Naive thymus-derived CD4-positive, alpha-beta T cell (primary cell): ENCODE data around the gene ACP3. TPM values are rescaled to one million over a fixed set of nuclear protein-coding genes. Genes with fewer than 3 reads are reported as not detected.

ENCODE experiments used
- ATAC-seq: fragments of 150-1000 bp; cut with Tn5 transposase; 2 replicates; pipeline ENCODE4 v1.10.0; 2021; ENCODE audit warnings: mild to moderate bottlenecking, moderate library complexity
- CTCF ChIA-PET: fragments of 350-600 bp; sonication (Branson Sonifier 250); formaldehyde crosslinking; loops from one replicate; lab custom pipeline; 2021; ENCODE audit warnings: antibody characterized with exemption; lab: Charles Lee
- POLR2A ChIA-PET: fragments of 350-600 bp; sonication (Branson Sonifier 250); formaldehyde crosslinking; loops from one replicate; lab custom pipeline; 2021; ENCODE audit warnings: antibody characterized with exemption, inconsistent platforms; lab: Charles Lee
- DNase-seq, 9 donors: peaks; one replicate each; pipeline versions ENCODE4 v3.0.0 to v3.0.0-alpha.2; 2020 to 2022; ENCODE audit warnings: mixed read lengths in 1 of 9
- H3K27ac ChIP-seq: one replicate; pipeline ENCODE4 v1.7.0; 2013; ENCODE audit warnings: mild to moderate bottlenecking, low read depth, low read length, moderate library complexity
- H3K27me3 ChIP-seq, 2 donors: one replicate each; pipeline ENCODE4 v1.7.0; 2013; ENCODE audit warnings: low read length in 2 of 2, mild to moderate bottlenecking in 2 of 2, moderate library complexity in 2 of 2; ENCODE audit not compliant: control insufficient read depth in 2 of 2, insufficient read depth in 2 of 2
- H3K36me3 ChIP-seq, 3 experiments: 1 replicate in 2 of 3; 2 replicates in 1 of 3; pipeline ENCODE4 v1.7.0; 2013; ENCODE audit warnings: low read length in 3 of 3, mild to moderate bottlenecking in 3 of 3, moderate library complexity in 1 of 3; ENCODE audit not compliant: insufficient read depth in 3 of 3, control insufficient read depth in 2 of 3
- H3K4me1 ChIP-seq, 2 donors: one replicate each; pipeline ENCODE4 v1.7.0; 2013; ENCODE audit warnings: low read length in 2 of 2, mild to moderate bottlenecking in 2 of 2, moderate library complexity in 1 of 2; ENCODE audit not compliant: control insufficient read depth in 2 of 2, insufficient read depth in 2 of 2
- H3K4me3 ChIP-seq: 2 replicates; pipeline ENCODE4 v1.7.0; 2013; ENCODE audit warnings: mild to moderate bottlenecking, low read length
- H3K9me3 ChIP-seq, 3 experiments: 1 replicate in 2 of 3; 2 replicates in 1 of 3; pipeline ENCODE4 v1.7.0; 2013; ENCODE audit warnings: low read length in 3 of 3; ENCODE audit not compliant: control insufficient read depth in 2 of 3
- H3K27ac Mint-ChIP-seq, 9 donors: one replicate each; pipeline ENCODE4 v1.8.0; 2020 to 2022; ENCODE audit warnings: mixed read lengths in 9 of 9, mild to moderate bottlenecking in 8 of 9, moderate library complexity in 5 of 9, inconsistent platforms in 2 of 9
- H3K27me3 Mint-ChIP-seq, 5 donors: one replicate each; pipeline ENCODE4 v1.8.0; 2021 to 2022; ENCODE audit warnings: mixed read lengths in 5 of 5, mild to moderate bottlenecking in 1 of 5
- H3K36me3 Mint-ChIP-seq, 5 donors: one replicate each; pipeline ENCODE4 v1.8.0; 2020 to 2022; ENCODE audit warnings: mixed read lengths in 5 of 5, mild to moderate bottlenecking in 3 of 5, inconsistent platforms in 1 of 5
- H3K4me1 Mint-ChIP-seq, 7 donors: one replicate each; pipeline ENCODE4 v1.8.0; 2020 to 2022; ENCODE audit warnings: mixed read lengths in 7 of 7, mild to moderate bottlenecking in 3 of 7, inconsistent platforms in 1 of 7
- H3K4me3 Mint-ChIP-seq, 10 donors: one replicate each; pipeline ENCODE4 v1.8.0; 2020 to 2022; ENCODE audit warnings: mild to moderate bottlenecking in 10 of 10, mixed read lengths in 10 of 10, moderate library complexity in 6 of 10, inconsistent platforms in 2 of 10
- H3K9me3 Mint-ChIP-seq, 11 donors: one replicate each; pipeline ENCODE4 v1.8.0; 2020 to 2022; ENCODE audit warnings: mixed read lengths in 11 of 11, mild to moderate bottlenecking in 4 of 11, inconsistent platforms in 1 of 11, moderate library complexity in 1 of 11
- intact Hi-C, 2 donors: fragments of 100-400 bp; cut with micrococcal nuclease; formaldehyde crosslinking; loops; one replicate each; pipeline ENCODE4 v1.15.1; 2023
- polyA plus RNA-seq, 2 donors: library from polyadenylated mRNA; unstranded; fragments of 300-500 nt; fragmentation: Illumina TruSeq; gene quantifications; one replicate each; pipeline ENCODE4 v1.2.3, GENCODE V29; 2021
- total RNA-seq, 6 experiments: library from RNA in 5 of 6; stranded (reverse) in 5 of 6; gene quantifications; 1 replicate in 5 of 6; 2 replicates in 1 of 6; pipeline ENCODE4 v1.2.3 and lab custom pipeline; 2021 to 2026

Gene ACP3
- total and polyA plus RNA-seq, 7 experiments from 2014 or later: 0.32 to 19.0 (median 1.9) TPM; not detected in 4

- CTCF ChIA-PET: no interaction called here
- intact Hi-C loops: no loop called here
These were observed 88.5 kb downstream of the ACP3 start for GRCh38 chr3:132405609-132406299.

DNA sequence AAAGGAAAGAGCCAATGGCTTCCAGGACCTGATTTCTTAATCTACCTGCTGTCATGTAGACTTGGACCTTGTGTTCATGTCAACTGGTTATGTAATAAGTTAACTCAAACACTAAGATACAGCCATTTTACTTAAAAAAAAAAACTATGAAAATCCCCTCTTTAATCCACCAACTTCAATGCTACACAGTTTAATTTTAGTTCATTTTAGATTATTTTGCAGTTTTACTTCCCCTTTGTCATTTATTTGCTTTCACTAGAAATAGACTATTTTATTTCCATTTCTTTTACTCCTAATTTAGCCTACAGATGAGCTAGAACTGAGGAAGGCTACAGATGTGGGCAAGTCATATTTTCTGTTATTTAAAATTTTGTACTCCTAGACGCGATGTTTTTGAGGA lies 89.4 kb downstream of the ACP3 start:
- Histone ChIP-seq H3K27ac (no peak overlapping the region), H3K27me3 (no peaks in the 10 kb centered on the region), H3K4me1 (no peaks in the 10 kb centered on the region), H3K9me3 (no peaks in the 10 kb centered on the region), H3K4me3 (no peak overlapping the region), H3K36me3 (no peaks in the 10 kb centered on the region)
- Mint-ChIP-seq H3K36me3 (no peaks in the 10 kb centered on the region), H3K9me3 (no peaks in the 10 kb centered on the region), H3K4me1 (no peaks in the 10 kb centered on the region), H3K4me3 (no peak overlapping the region), H3K27me3 (peaks cover 0 to 64% (median 0%) of the 10 kb centered on the region in 5 donors), H3K27ac (no peak overlapping the region)
- ATAC-seq (no peak), DNase-seq (no peak)
- POLR2A ChIA-PET: interaction anchor here (0.6 to 1.4 kb wide), 2 partner anchors 14 to 18 kb away, joined by 3 to 4 read pairs; no protein-coding TSS in a partner anchor
- intact Hi-C loops: no loop called here
- CTCF ChIA-PET: interaction anchor here (0.7 kb wide), 1 partner anchor 57 kb away, joined by 9 read pairs; no protein-coding TSS in a partner anchor

More at GRCh38 chr3:132405609-132406299, 88.5 kb downstream of the ACP3 start:
- H3K4me1 Mint-ChIP-seq: no peaks in the 10 kb centered on the region
- no peak overlapping the region for H3K27ac Mint-ChIP-seq
- H3K9me3 Mint-ChIP-seq: no peaks in the 10 kb centered on the region
- peaks cover 0 to 62% (median 0%) of the 10 kb centered on the region in 5 donors for H3K27me3 Mint-ChIP-seq
- H3K4me1 ChIP-seq: no peaks in the 10 kb centered on the region
- H3K36me3 Mint-ChIP-seq: no peaks in the 10 kb centered on the region
- DNase-seq (no peak), ATAC-seq (no peak)
- no peaks in the 10 kb centered on the region for H3K27me3 ChIP-seq
- no peak overlapping the region for H3K4me3 ChIP-seq
- H3K9me3 ChIP-seq: no peaks in the 10 kb centered on the region
- no peak overlapping the region for H3K4me3 Mint-ChIP-seq
- no peak overlapping the region for H3K27ac ChIP-seq
- POLR2A ChIA-PET: no interaction called here
- H3K36me3 ChIP-seq: no peaks in the 10 kb centered on the region

DNA sequence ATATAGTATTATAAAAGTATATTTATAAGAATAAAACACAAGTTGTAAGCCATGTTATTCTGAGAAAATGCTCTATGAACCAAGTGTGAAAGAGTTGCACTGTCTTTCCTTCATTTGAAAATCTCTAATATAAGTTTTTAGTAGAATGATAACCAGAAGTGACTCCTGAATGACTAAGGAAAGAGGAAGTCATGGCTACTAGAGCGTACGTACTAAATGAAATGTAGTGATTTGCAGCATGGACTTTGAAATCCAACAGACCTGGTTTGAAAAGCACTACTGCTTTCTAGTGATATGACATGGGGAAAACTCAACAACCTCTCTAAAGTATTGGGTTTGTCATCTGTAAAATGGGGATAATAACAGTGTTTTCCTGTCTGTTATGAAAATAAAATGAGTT lies 89.8 kb downstream of the ACP3 start:
- ChIA-PET POLR2A (interaction anchor here (0.6 to 1.4 kb wide), 2 partner anchors 15 to 17 kb away, joined by 3 to 4 read pairs; no protein-coding TSS in a partner anchor), CTCF (interaction anchor here (0.7 kb wide), 1 partner anchor 58 kb away, joined by 9 read pairs; no protein-coding TSS in a partner anchor)
- DNase-seq: no peak

More for the DNA sequence above, 89.8 kb downstream of the ACP3 start:
- no peak for ATAC-seq
- no peak overlapping the region for H3K27ac Mint-ChIP-seq
- H3K4me3 Mint-ChIP-seq: no peak overlapping the region
- no peaks in the 10 kb centered on the region for H3K4me1 ChIP-seq
- H3K4me3 ChIP-seq: no peak overlapping the region
- H3K36me3 ChIP-seq: no peaks in the 10 kb centered on the region
- H3K27ac ChIP-seq: no peak overlapping the region
- H3K36me3 Mint-ChIP-seq: no peaks in the 10 kb centered on the region
- peaks cover 0 to 66% (median 0%) of the 10 kb centered on the region in 5 donors for H3K27me3 Mint-ChIP-seq
- intact Hi-C loops: no loop called here
- no peaks in the 10 kb centered on the region for H3K4me1 Mint-ChIP-seq
- no peaks in the 10 kb centered on the region for H3K9me3 ChIP-seq
- no peaks in the 10 kb centered on the region for H3K27me3 ChIP-seq
- H3K9me3 Mint-ChIP-seq: no peaks in the 10 kb centered on the region

Other genes starting within 250 kb of the ACP3 start
- gene DNAJC13, start 100.1 kb downstream of the ACP3 start, total RNA-seq: 10 to 100 TPM; 23.6 to 41.5 (median 37.5) TPM
- gene DNAJC13, start 100.1 kb downstream of the ACP3 start, polyA plus RNA-seq: 10 to 100 TPM; 10.3 to 10.8 TPM